HEK293 (cell line): ENCODE measurements around the gene KLC3.

Source experiments
- BCL11B ChIP-seq: fragments of 450-650 bp; formaldehyde crosslinking; IDR thresholded peaks from 2 replicates; pipeline ENCODE4 v1.5.1; 2016; ENCODE audit warnings: low read depth, missing biosample characterization, missing genetic modification characterization
- GLI2 ChIP-seq: fragments of 450-650 bp; formaldehyde crosslinking; IDR thresholded peaks from 2 replicates; pipeline ENCODE4; 2017; ENCODE audit warnings: missing biosample characterization, missing genetic modification characterization, low read depth, borderline replicate concordance
- IKZF3 ChIP-seq: fragments of 450-650 bp; IDR thresholded peaks from 2 replicates; pipeline ENCODE4 v1.5.0; 2018; ENCODE audit warnings: missing biosample characterization, mild to moderate bottlenecking, missing genetic modification characterization, moderate library complexity
- KLF10 ChIP-seq: fragments of 450-650 bp; IDR thresholded peaks from 2 replicates; pipeline ENCODE4 v1.5.1; 2018; ENCODE audit warnings: missing biosample characterization, mild to moderate bottlenecking, missing genetic modification characterization
- REST ChIP-seq: fragments of 450-650 bp; formaldehyde crosslinking; IDR thresholded peaks from 2 replicates; pipeline ENCODE4 v1.5.1; 2016; ENCODE audit warnings: missing biosample characterization, missing genetic modification characterization
- TRIM28 ChIP-seq: IDR thresholded peaks from 2 replicates; pipeline ENCODE4 v1.6.1; 2011; ENCODE audit warnings: low read length, control low read depth, borderline replicate concordance
- WT1 ChIP-seq: fragments of 450-650 bp; formaldehyde crosslinking; IDR thresholded peaks from 2 replicates; pipeline ENCODE4 v1.5.1; 2016; ENCODE audit warnings: missing biosample characterization, missing genetic modification characterization
- ZBTB44 ChIP-seq: fragments of 450-650 bp; IDR thresholded peaks from 2 replicates; pipeline ENCODE4 v1.5.1; 2018; ENCODE audit warnings: missing biosample characterization, mild to moderate bottlenecking, missing genetic modification characterization
- ZEB2 ChIP-seq: fragments of 450-650 bp; formaldehyde crosslinking; IDR thresholded peaks from 2 replicates; pipeline ENCODE4 v1.5.1; 2016; ENCODE audit warnings: missing biosample characterization, missing genetic modification characterization
- ZNF133 ChIP-seq: fragments of 450-650 bp; formaldehyde crosslinking; IDR thresholded peaks from 2 replicates; pipeline ENCODE4 v1.5.1; 2016; ENCODE audit warnings: missing biosample characterization, missing genetic modification characterization
- ZNF169 ChIP-seq: fragments of 450-650 bp; formaldehyde crosslinking; IDR thresholded peaks from 2 replicates; pipeline ENCODE4 v1.5.1; 2016; ENCODE audit warnings: missing biosample characterization, missing genetic modification characterization
- ZNF202 ChIP-seq: fragments of 450-650 bp; formaldehyde crosslinking; IDR thresholded peaks from 2 replicates; pipeline ENCODE4 v1.5.1; 2016; ENCODE audit warnings: missing biosample characterization, missing genetic modification characterization, borderline replicate concordance
- ZNF221 ChIP-seq: fragments of 450-650 bp; formaldehyde crosslinking; IDR thresholded peaks from 2 replicates; pipeline ENCODE4 v1.5.1; 2017; ENCODE audit warnings: missing biosample characterization, missing genetic modification characterization, borderline replicate concordance
- ZNF223 ChIP-seq: fragments of 450-650 bp; formaldehyde crosslinking; IDR thresholded peaks from 2 replicates; pipeline ENCODE4 v1.5.1; 2016; ENCODE audit warnings: missing biosample characterization, missing genetic modification characterization
- ZNF302 ChIP-seq: fragments of 450-650 bp; formaldehyde crosslinking; IDR thresholded peaks from 2 replicates; pipeline ENCODE4 v1.5.1; 2016; ENCODE audit warnings: missing biosample characterization, missing genetic modification characterization, low read depth
- ZNF366 ChIP-seq: fragments of 450-650 bp; formaldehyde crosslinking; conservative IDR thresholded peaks from 2 replicates; pipeline ENCODE4 v1.5.1; 2016; ENCODE audit warnings: missing biosample characterization, missing genetic modification characterization
- ZNF473 ChIP-seq: fragments of 450-650 bp; formaldehyde crosslinking; IDR thresholded peaks from 2 replicates; pipeline ENCODE4 v1.5.1; 2017; ENCODE audit warnings: missing biosample characterization, missing genetic modification characterization
- ZNF629 ChIP-seq: fragments of 450-650 bp; formaldehyde crosslinking; IDR thresholded peaks from 2 replicates; pipeline ENCODE4 v1.5.1; 2017; ENCODE audit warnings: missing biosample characterization, missing genetic modification characterization
- ZNF658 ChIP-seq: fragments of 450-650 bp; formaldehyde crosslinking; IDR thresholded peaks from 2 replicates; pipeline ENCODE4; 2016; ENCODE audit warnings: missing biosample characterization, missing genetic modification characterization
- ZNF677 ChIP-seq: fragments of 450-650 bp; IDR thresholded peaks from 2 replicates; pipeline ENCODE4 v1.5.0; 2018; ENCODE audit warnings: missing biosample characterization, mild to moderate bottlenecking, missing genetic modification characterization, moderate library complexity
- ZNF701 ChIP-seq: fragments of 450-650 bp; formaldehyde crosslinking; IDR thresholded peaks from 2 replicates; pipeline ENCODE4 v1.5.1; 2016; ENCODE audit warnings: missing biosample characterization, missing genetic modification characterization
- ZNF768 ChIP-seq: fragments of 450-650 bp; formaldehyde crosslinking; IDR thresholded peaks from 2 replicates; pipeline ENCODE4 v1.5.1; 2018; ENCODE audit warnings: missing biosample characterization, mild to moderate bottlenecking, missing genetic modification characterization
- ZNF777 ChIP-seq: fragments of 450-650 bp; formaldehyde crosslinking; IDR thresholded peaks from 2 replicates; pipeline ENCODE4 v1.5.1; 2017; ENCODE audit warnings: missing biosample characterization, missing genetic modification characterization, borderline replicate concordance
- ZNF830 ChIP-seq: fragments of 450-650 bp; IDR thresholded peaks from 2 replicates; pipeline ENCODE4 v1.5.0; 2018; ENCODE audit warnings: missing biosample characterization, missing genetic modification characterization, low read depth, mild to moderate bottlenecking, moderate library complexity
- TF ChIP-seq, protein P1 (sequence below): fragments of 450-650 bp; formaldehyde crosslinking; IDR thresholded peaks from 2 replicates; pipeline ENCODE4 v1.5.1; 2016; ENCODE audit warnings: missing biosample characterization, missing genetic modification characterization
- TF ChIP-seq, protein P2 (sequence below): fragments of 450-650 bp; formaldehyde crosslinking; IDR thresholded peaks from 2 replicates; pipeline ENCODE4 v1.5.1; 2016; ENCODE audit warnings: missing biosample characterization, missing genetic modification characterization
- TF ChIP-seq, protein P3 (sequence below): fragments of 450-650 bp; formaldehyde crosslinking; conservative IDR thresholded peaks from 2 replicates; pipeline ENCODE4 v1.5.1; 2016; ENCODE audit warnings: low read depth, missing biosample characterization, missing genetic modification characterization
- TF ChIP-seq, protein P4 (sequence below): sonication (generic); formaldehyde crosslinking; IDR thresholded peaks from 2 replicates; pipeline ENCODE4 v1.8.1; 2022; ENCODE audit warnings: mild to moderate bottlenecking, moderate library complexity, missing genetic modification reagents

Gene KLC3

GRCh38 chr19:45340899-45341453, 426 bp downstream of the KLC3 start (continued):
- TF ChIP-seq ZNF777 (tag by site-specific recombination) (peak; percentile 60; the same call in 1 of the 2 replicates), ZNF768 (tag by site-specific recombination) (no peak), WT1 (tag by site-specific recombination) (no peak), ZBTB44 (no peak), ZNF223 (no peak), ZEB2 (tag by site-specific recombination) (no peak), GLI2 (tag by site-specific recombination) (no peak), ZNF629 (tag by site-specific recombination) (no peak), ZNF221 (tag by site-specific recombination) (no peak), ZNF302 (no peak), ZNF473 (tag by site-specific recombination) (no peak), REST (tag by site-specific recombination) (no peak), IKZF3 (no peak), TRIM28 (no peak), ZNF830 (no peak), ZNF366 (tag by site-specific recombination) (no peak), ZNF658 (tag by site-specific recombination) (no peak), BCL11B (tag by site-specific recombination) (no peak; the same call in 1 of the 2 replicates), ZNF133 (peak; percentile 44; the same call in 1 of the 2 replicates), ZNF202 (tag by site-specific recombination) (no peak), ZNF677 (tag by site-specific recombination) (no peak), KLF10 (tag by site-specific recombination) (no peak), ZNF169 (tag by site-specific recombination) (0 out of 2 replicates have a peak, but pooled peaks have one; percentile 13), ZNF701 (tag by site-specific recombination) (no peak)
- TF ChIP-seq, protein P1, sequence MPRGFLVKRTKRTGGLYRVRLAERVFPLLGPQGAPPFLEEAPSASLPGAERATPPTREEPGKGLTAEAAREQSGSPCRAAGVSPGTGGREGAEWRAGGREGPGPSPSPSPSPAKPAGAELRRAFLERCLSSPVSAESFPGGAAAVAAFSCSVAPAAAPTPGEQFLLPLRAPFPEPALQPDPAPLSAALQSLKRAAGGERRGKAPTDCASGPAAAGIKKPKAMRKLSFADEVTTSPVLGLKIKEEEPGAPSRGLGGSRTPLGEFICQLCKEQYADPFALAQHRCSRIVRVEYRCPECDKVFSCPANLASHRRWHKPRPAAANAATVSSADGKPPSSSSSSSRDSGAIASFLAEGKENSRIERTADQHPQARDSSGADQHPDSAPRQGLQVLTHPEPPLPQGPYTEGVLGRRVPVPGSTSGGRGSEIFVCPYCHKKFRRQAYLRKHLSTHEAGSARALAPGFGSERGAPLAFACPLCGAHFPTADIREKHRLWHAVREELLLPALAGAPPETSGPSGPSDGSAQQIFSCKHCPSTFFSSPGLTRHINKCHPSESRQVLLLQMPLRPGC (tag by site-specific recombination), result no peak
- TF ChIP-seq, protein P2, sequence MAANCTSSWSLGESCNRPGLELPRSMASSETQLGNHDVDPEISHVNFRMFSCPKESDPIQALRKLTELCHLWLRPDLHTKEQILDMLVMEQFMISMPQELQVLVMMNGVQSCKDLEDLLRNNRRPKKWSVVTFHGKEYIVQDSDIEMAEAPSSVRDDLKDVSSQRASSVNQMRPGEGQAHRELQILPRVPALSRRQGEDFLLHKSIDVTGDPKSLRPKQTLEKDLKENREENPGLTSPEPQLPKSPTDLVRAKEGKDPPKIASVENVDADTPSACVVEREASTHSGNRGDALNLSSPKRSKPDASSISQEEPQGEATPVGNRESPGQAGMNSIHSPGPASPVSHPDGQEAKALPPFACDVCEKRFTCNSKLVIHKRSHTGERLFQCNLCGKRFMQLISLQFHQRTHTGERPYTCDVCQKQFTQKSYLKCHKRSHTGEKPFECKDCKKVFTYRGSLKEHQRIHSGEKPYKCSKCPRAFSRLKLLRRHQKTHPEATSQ (tag by site-specific recombination), result no peak
- TF ChIP-seq, protein P3, sequence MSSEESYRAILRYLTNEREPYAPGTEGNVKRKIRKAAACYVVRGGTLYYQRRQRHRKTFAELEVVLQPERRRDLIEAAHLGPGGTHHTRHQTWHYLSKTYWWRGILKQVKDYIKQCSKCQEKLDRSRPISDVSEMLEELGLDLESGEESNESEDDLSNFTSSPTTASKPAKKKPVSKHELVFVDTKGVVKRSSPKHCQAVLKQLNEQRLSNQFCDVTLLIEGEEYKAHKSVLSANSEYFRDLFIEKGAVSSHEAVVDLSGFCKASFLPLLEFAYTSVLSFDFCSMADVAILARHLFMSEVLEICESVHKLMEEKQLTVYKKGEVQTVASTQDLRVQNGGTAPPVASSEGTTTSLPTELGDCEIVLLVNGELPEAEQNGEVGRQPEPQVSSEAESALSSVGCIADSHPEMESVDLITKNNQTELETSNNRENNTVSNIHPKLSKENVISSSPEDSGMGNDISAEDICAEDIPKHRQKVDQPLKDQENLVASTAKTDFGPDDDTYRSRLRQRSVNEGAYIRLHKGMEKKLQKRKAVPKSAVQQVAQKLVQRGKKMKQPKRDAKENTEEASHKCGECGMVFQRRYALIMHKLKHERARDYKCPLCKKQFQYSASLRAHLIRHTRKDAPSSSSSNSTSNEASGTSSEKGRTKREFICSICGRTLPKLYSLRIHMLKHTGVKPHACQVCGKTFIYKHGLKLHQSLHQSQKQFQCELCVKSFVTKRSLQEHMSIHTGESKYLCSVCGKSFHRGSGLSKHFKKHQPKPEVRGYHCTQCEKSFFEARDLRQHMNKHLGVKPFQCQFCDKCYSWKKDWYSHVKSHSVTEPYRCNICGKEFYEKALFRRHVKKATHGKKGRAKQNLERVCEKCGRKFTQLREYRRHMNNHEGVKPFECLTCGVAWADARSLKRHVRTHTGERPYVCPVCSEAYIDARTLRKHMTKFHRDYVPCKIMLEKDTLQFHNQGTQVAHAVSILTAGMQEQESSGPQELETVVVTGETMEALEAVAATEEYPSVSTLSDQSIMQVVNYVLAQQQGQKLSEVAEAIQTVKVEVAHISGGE, result no peak
- TF ChIP-seq, protein P4, sequence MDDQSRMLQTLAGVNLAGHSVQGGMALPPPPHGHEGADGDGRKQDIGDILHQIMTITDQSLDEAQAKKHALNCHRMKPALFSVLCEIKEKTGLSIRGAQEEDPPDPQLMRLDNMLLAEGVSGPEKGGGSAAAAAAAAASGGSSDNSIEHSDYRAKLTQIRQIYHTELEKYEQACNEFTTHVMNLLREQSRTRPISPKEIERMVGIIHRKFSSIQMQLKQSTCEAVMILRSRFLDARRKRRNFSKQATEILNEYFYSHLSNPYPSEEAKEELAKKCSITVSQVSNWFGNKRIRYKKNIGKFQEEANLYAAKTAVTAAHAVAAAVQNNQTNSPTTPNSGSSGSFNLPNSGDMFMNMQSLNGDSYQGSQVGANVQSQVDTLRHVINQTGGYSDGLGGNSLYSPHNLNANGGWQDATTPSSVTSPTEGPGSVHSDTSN (CRISPR knock-in tag), result no peak
